HL-60/S4 (cell line): ENCODE measurements around the gene GPSM1.
"Not testable (repeated sequence)": the region's sequence is repeated elsewhere in the genome, so short reads cannot be mapped to it uniquely, and the experiment has no call there.

Experiments
- in situ Hi-C: fragments of 300-500 bp; cut with MboI; formaldehyde crosslinking; loops from 2 replicates; pipeline ENCODE4 v1.14.3; 2022; ENCODE audit warnings: low sequenced_read_pairs

Gene GPSM1

GRCh38 chr9:136317695-136318094, 9.6 kb upstream of the GPSM1 start:
- in situ Hi-C loops: no loop called here

GRCh38 chr9:136318111-136318775, 9.1 kb upstream of the GPSM1 start:
- in situ Hi-C loops: no loop called here

GRCh38 chr9:136318776-136319241, 8.5 kb upstream of the GPSM1 start:
- in situ Hi-C loops: no loop called here

- in situ Hi-C loops: not testable (repeated sequence)
Measured at GRCh38 chr9:136319244-136319643, 8.1 kb upstream of the GPSM1 start.

GRCh38 chr9:136319955-136320354, 7.4 kb upstream of the GPSM1 start:
- in situ Hi-C loops: not testable (repeated sequence)

GRCh38 chr9:136320972-136321371, 6.4 kb upstream of the GPSM1 start:
- in situ Hi-C loops: not testable (repeated sequence)

- in situ Hi-C loops: no loop called here
Measured at GRCh38 chr9:136321561-136321960, 5.8 kb upstream of the GPSM1 start.

GRCh38 chr9:136322756-136323330, 4.5 kb upstream of the GPSM1 start:
- in situ Hi-C loops: no loop called here

GRCh38 chr9:136323371-136323789, 4.0 kb upstream of the GPSM1 start:
- in situ Hi-C loops: no loop called here

GRCh38 chr9:136324501-136325300, 2.6 kb upstream of the GPSM1 start:
- in situ Hi-C loops: loop anchor here (25.0 kb wide), 1 partner anchor 313 kb away; no protein-coding TSS in a partner anchor

GRCh38 chr9:136325358-136325757, 2.0 kb upstream of the GPSM1 start:
- in situ Hi-C loops: loop anchor here (25.0 kb wide), 1 partner anchor 312 kb away; no protein-coding TSS in a partner anchor

- in situ Hi-C loops: loop anchor here (25.0 kb wide), 1 partner anchor 311 kb away; no protein-coding TSS in a partner anchor
Measured at GRCh38 chr9:136326061-136326760, 1.1 kb upstream of the GPSM1 start.

GRCh38 chr9:136326761-136327303, 507 bp upstream of the GPSM1 start:
- in situ Hi-C loops: loop anchor here (25.0 kb wide), 1 partner anchor 310 kb away; no protein-coding TSS in a partner anchor

GRCh38 chr9:136328011-136328621, 777 bp downstream of the GPSM1 start:
- in situ Hi-C loops: loop anchor here (25.0 kb wide), 1 partner anchor 309 kb away; no protein-coding TSS in a partner anchor

GRCh38 chr9:136328622-136329041, 1.3 kb downstream of the GPSM1 start:
- in situ Hi-C loops: loop anchor here (25.0 kb wide), 1 partner anchor 309 kb away; no protein-coding TSS in a partner anchor

- in situ Hi-C loops: loop anchor here (25.0 kb wide), 1 partner anchor 308 kb away; no protein-coding TSS in a partner anchor
Measured at GRCh38 chr9:136329211-136329627, 1.9 kb downstream of the GPSM1 start.

GRCh38 chr9:136329636-136330405, 2.5 kb downstream of the GPSM1 start:
- in situ Hi-C loops: loop anchor here (25.0 kb wide), 1 partner anchor 307 kb away; no protein-coding TSS in a partner anchor

- in situ Hi-C loops: loop anchor here (25.0 kb wide), 1 partner anchor 307 kb away; no protein-coding TSS in a partner anchor
Measured at GRCh38 chr9:136330406-136330990, 3.2 kb downstream of the GPSM1 start.
